DOHH2 (cell line): ENCODE measurements around the gene MT1F.

Experiments used
- H3F3A ChIP-seq: fragments of 200-600 bp; sonication (generic), shearing (Covaris generic); 2 replicates; pipeline ENCODE4 v1.6.0; 2016; ENCODE audit warnings: antibody characterized with exemption, mild to moderate bottlenecking; ENCODE audit not compliant: control insufficient read depth, insufficient read depth
- H3K27ac ChIP-seq: fragments of 200-600 bp; sonication (generic); 2 replicates; pipeline ENCODE4 v1.5.1; 2014; ENCODE audit warnings: low read depth, mild to moderate bottlenecking, low read length, moderate library complexity
- H3K27me3 ChIP-seq: fragments of 200-600 bp; sonication (generic); 2 replicates; pipeline ENCODE4 v1.6.1; 2014; ENCODE audit warnings: mild to moderate bottlenecking, low read length, mixed read lengths; ENCODE audit not compliant: control insufficient read depth
- H3K36me3 ChIP-seq: fragments of 200-600 bp; sonication (generic); 2 replicates; pipeline ENCODE4 v1.6.1; 2014; ENCODE audit warnings: mild to moderate bottlenecking, low read length, moderate library complexity, mixed read lengths; ENCODE audit not compliant: control insufficient read depth
- H3K4me1 ChIP-seq: fragments of 200-600 bp; sonication (generic); 2 replicates; pipeline ENCODE4 v1.6.1; 2014; ENCODE audit warnings: mild to moderate bottlenecking, low read length, mixed read lengths; ENCODE audit not compliant: control insufficient read depth
- H3K4me2 ChIP-seq: fragments of 200-600 bp; sonication (generic); 2 replicates; pipeline ENCODE4 v1.6.0; 2014; ENCODE audit warnings: mild to moderate bottlenecking, low read length, moderate library complexity
- H3K4me3 ChIP-seq: fragments of 200-600 bp; sonication (generic); 2 replicates; pipeline ENCODE4 v1.5.1; 2014; ENCODE audit warnings: mild to moderate bottlenecking, low read length, mixed read lengths
- H3K79me2 ChIP-seq: fragments of 200-600 bp; sonication (generic); 2 replicates; pipeline ENCODE4 v1.6.1; 2014; ENCODE audit warnings: mild to moderate bottlenecking, low read length, mixed read lengths; ENCODE audit not compliant: control insufficient read depth
- H3K9me2 ChIP-seq: fragments of 200-600 bp; sonication (generic); replicated peaks from 2 replicates; pipeline ENCODE4 v1.6.1; 2014; ENCODE audit warnings: mild to moderate bottlenecking, low read length, mixed read lengths; ENCODE audit not compliant: control insufficient read depth
- H3K9me3 ChIP-seq: fragments of 200-600 bp; sonication (generic); 2 replicates; pipeline ENCODE4 v1.6.1; 2014; ENCODE audit warnings: antibody characterized with exemption, low read length, mixed read lengths; ENCODE audit not compliant: control insufficient read depth, insufficient read depth
- H4K20me1 ChIP-seq: fragments of 200-600 bp; sonication (generic); 2 replicates; pipeline ENCODE4 v1.6.0; 2014; ENCODE audit warnings: low read depth, mild to moderate bottlenecking, antibody characterized with exemption, low read length, moderate library complexity; ENCODE audit not compliant: control insufficient read depth, insufficient read depth
- CTCF ChIP-seq: fragments of 200-600 bp; sonication (generic); IDR thresholded peaks from one replicate; pipeline ENCODE4 v1.5.1; 2014; ENCODE audit warnings: antibody characterized with exemption, mild to moderate bottlenecking, low read depth, low read length; ENCODE audit not compliant: poor library complexity, severe bottlenecking
- EZH2phosphoT487 ChIP-seq: fragments of 200-600 bp; sonication (generic); IDR thresholded peaks from 2 replicates; pipeline ENCODE4 v1.6.1; 2017; ENCODE audit warnings: borderline replicate concordance, mild to moderate bottlenecking, antibody characterized with exemption, low read length, moderate library complexity, mixed read lengths

The MT1F gene

GRCh38 chr16:56702836-56703235 lies 45.1 kb downstream of the MT1F start:
- 0 out of 2 replicates have a peak, but pooled peaks cover 3% of the 10 kb centered on the region for H3K4me1 ChIP-seq
- no peaks in the 10 kb centered on the region for H3K27me3 ChIP-seq
- H3K9me2 ChIP-seq, result no peaks in the 10 kb centered on the region
- no peak overlapping the region for H3K4me2 ChIP-seq
- H3K36me3 ChIP-seq, result no peaks in the 10 kb centered on the region
- H3K9me3 ChIP-seq, result no peaks in the 10 kb centered on the region
- H4K20me1 ChIP-seq, result no peaks in the 10 kb centered on the region
- no peak overlapping the region for H3K27ac ChIP-seq
- no peak for TF ChIP-seq CTCF
- TF ChIP-seq EZH2phosphoT487, result no peak
- no peaks in the 10 kb centered on the region for H3F3A ChIP-seq
- no peak overlapping the region for H3K4me3 ChIP-seq
- H3K79me2 ChIP-seq, result no peaks in the 10 kb centered on the region
